Smooth muscle cell (in vitro differentiated cells): Measurements from ENCODE around the gene GLYR1. TPM values are rescaled to one million over a fixed set of nuclear protein-coding genes. Genes with fewer than 3 reads are reported as not detected.

Experiments
- DNase-seq: peaks from one replicate; lab custom pipeline; 2025; ENCODE audit not compliant: unreplicated experiment; lab: John Stamatoyannopoulos, UW
- H2AFZ ChIP-seq: fragments of 200-600 bp; sonication (generic); 2 replicates; pipeline ENCODE4 v1.6.0; 2016; ENCODE audit warnings: antibody characterized with exemption, low read depth, mild to moderate bottlenecking
- H3F3A ChIP-seq: fragments of 200-600 bp; sonication (generic); 2 replicates; pipeline ENCODE4 v1.6.0; 2017; ENCODE audit warnings: antibody characterized with exemption, low read depth
- H3K27ac ChIP-seq: fragments of 200-600 bp; sonication (generic); 2 replicates; pipeline ENCODE4 v1.5.1; 2016; ENCODE audit warnings: low read depth, mild to moderate bottlenecking
- H3K27me3 ChIP-seq: fragments of 200-600 bp; sonication (generic); 2 replicates; pipeline ENCODE4 v1.6.1; 2016; ENCODE audit warnings: low read depth, mild to moderate bottlenecking
- H3K36me3 ChIP-seq: fragments of 200-600 bp; sonication (generic); 2 replicates; pipeline ENCODE4 v1.5.1; 2016; ENCODE audit warnings: low read depth
- H3K4me1 ChIP-seq: fragments of 200-600 bp; sonication (generic); 2 replicates; pipeline ENCODE4 v1.5.1; 2016; ENCODE audit warnings: low read depth
- H3K4me2 ChIP-seq: fragments of 200-600 bp; sonication (generic); 2 replicates; pipeline ENCODE4 v1.6.0; 2016; ENCODE audit warnings: mild to moderate bottlenecking
- H3K4me3 ChIP-seq: fragments of 200-600 bp; sonication (generic); 2 replicates; pipeline ENCODE4 v1.5.1; 2016; ENCODE audit warnings: mild to moderate bottlenecking
- H3K79me2 ChIP-seq: fragments of 200-600 bp; sonication (generic); 2 replicates; pipeline ENCODE4 v1.6.0; 2016; ENCODE audit warnings: low read depth, mild to moderate bottlenecking
- H3K9ac ChIP-seq: fragments of 200-600 bp; sonication (generic); 2 replicates; pipeline ENCODE4 v1.6.0; 2016; ENCODE audit warnings: low read depth
- H3K9me3 ChIP-seq: fragments of 200-600 bp; sonication (generic); replicated peaks from 2 replicates; pipeline ENCODE4 v1.5.1; 2016; ENCODE audit warnings: low read depth
- H4K20me1 ChIP-seq: fragments of 200-600 bp; sonication (generic); 2 replicates; pipeline ENCODE4 v1.6.0; 2016; ENCODE audit warnings: low read depth
- WGBS: methylation state at CpG from one replicate; pipeline ENCODE4 v1.1.7; 2016; ENCODE audit warnings: low lambda C conversion rate; 5-methylcytosine and 5-hydroxymethylcytosine counted together
- polyA plus RNA-seq: library from polyadenylated mRNA; unstranded; fragments of >200 nt; fragmentation: Nextera tagmentation; extraction: Ambion mirVana; gene quantifications from 2 replicates; pipeline ENCODE4 v1.2.1, GENCODE V29; 2016
- total RNA-seq: library from RNA; depleted of rRNA; stranded (reverse); fragments of >200 nt; gene quantifications from 2 replicates; pipeline ENCODE4 v1.2.3, GENCODE V29; 2014
- TF ChIP-seq, protein P1 (sequence below): fragments of 200-600 bp; sonication (generic); IDR thresholded peaks from 2 replicates; pipeline ENCODE4 v1.5.1; 2017; ENCODE audit warnings: borderline replicate concordance, mild to moderate bottlenecking, antibody characterized with exemption; ENCODE audit not compliant: insufficient read depth, poor library complexity, severe bottlenecking

Gene GLYR1
- total and polyA plus RNA-seq, 2 experiments from 2014 or later: 26.4 to 28.9 TPM

DNA sequence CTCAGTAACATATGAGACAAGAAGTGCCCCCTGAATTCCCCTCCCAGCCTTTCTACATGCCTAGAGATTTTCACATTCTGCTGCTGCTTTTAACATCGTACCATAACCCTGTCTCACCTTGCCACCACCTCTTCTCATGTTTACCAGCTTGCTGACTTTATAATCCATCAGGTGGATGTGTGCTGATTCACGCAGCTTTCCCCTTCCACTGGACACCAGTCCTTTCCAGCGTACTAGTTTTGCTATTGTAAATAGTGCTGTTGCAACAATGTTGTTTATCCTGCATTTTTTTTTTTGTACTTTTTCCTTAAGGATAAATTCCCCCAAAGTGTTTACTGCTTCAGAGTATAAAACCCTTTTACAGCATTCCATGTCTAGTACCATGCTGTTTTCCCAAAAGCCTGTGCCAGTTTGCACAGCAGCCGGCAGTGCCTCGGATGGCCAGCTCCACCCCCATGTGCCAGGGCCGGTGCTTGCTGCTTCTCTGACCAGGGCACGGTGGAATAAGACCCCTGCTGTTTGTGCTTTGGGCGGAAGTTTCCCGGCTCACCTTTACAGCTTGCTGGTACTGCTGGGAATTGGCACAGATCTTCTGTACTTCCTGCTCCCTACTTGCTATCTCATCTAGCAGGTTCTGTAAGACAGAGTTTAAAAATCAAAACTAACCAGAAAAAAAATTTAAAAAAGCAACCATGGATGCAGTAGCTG is 41.5 kb upstream of the GLYR1 start:
- Histone ChIP-seq H3K9me3 (no peaks in the 10 kb centered on the region), H2AFZ (no peak overlapping the region), H4K20me1 (no peaks in the 10 kb centered on the region), H3K4me1 (no peaks in the 10 kb centered on the region), H3F3A (no peaks in the 10 kb centered on the region), H3K4me2 (no peak overlapping the region), H3K36me3 (no peaks in the 10 kb centered on the region), H3K4me3 (no peak overlapping the region), H3K27ac (no peak overlapping the region), H3K79me2 (no peaks in the 10 kb centered on the region), H3K27me3 (no peaks in the 10 kb centered on the region), H3K9ac (no peak overlapping the region)
- TF ChIP-seq, protein P1, sequence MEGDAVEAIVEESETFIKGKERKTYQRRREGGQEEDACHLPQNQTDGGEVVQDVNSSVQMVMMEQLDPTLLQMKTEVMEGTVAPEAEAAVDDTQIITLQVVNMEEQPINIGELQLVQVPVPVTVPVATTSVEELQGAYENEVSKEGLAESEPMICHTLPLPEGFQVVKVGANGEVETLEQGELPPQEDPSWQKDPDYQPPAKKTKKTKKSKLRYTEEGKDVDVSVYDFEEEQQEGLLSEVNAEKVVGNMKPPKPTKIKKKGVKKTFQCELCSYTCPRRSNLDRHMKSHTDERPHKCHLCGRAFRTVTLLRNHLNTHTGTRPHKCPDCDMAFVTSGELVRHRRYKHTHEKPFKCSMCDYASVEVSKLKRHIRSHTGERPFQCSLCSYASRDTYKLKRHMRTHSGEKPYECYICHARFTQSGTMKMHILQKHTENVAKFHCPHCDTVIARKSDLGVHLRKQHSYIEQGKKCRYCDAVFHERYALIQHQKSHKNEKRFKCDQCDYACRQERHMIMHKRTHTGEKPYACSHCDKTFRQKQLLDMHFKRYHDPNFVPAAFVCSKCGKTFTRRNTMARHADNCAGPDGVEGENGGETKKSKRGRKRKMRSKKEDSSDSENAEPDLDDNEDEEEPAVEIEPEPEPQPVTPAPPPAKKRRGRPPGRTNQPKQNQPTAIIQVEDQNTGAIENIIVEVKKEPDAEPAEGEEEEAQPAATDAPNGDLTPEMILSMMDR: no peak
- WGBS: 93% methylated on average over 9 of the region's 9 CpGs
- no peak for DNase-seq

DNA sequence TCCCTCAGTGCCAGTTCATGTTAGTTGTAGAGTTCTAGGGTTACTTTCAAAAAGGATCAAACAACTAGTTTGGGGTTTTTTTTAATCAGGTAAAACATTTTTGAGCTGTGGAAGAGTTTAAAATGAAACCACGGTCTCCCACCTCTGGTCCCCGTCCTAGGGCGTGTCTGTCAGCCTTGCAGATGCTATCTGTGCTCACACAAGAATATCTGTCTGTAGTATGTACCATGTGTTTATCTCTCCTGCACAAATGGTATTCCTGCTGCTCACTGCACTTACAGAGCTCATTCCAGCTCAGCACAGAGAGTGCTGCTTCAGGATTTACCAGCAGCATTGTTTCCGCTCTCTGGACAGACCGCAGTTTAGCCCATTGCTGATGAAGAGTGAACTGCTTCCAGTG is 39.1 kb upstream of the GLYR1 start:
- TF ChIP-seq, protein P1: no peak
- H2AFZ ChIP-seq: no peak overlapping the region
- H3K9me3 ChIP-seq: no peaks in the 10 kb centered on the region
- 95% methylated on average over 5 of the region's 5 CpGs for WGBS
- no peak for DNase-seq
- no peaks in the 10 kb centered on the region for H3K79me2 ChIP-seq
- no peak overlapping the region for H3K4me2 ChIP-seq
- H3K9ac ChIP-seq: no peak overlapping the region
- H4K20me1 ChIP-seq: peaks cover 16% of the 10 kb centered on the region
- H3K4me3 ChIP-seq: no peak overlapping the region
- no peaks in the 10 kb centered on the region for H3K27me3 ChIP-seq
- no peak overlapping the region for H3K27ac ChIP-seq
- H3K36me3 ChIP-seq: no peaks in the 10 kb centered on the region
- no peaks in the 10 kb centered on the region for H3K4me1 ChIP-seq
- H3F3A ChIP-seq: no peaks in the 10 kb centered on the region

DNA sequence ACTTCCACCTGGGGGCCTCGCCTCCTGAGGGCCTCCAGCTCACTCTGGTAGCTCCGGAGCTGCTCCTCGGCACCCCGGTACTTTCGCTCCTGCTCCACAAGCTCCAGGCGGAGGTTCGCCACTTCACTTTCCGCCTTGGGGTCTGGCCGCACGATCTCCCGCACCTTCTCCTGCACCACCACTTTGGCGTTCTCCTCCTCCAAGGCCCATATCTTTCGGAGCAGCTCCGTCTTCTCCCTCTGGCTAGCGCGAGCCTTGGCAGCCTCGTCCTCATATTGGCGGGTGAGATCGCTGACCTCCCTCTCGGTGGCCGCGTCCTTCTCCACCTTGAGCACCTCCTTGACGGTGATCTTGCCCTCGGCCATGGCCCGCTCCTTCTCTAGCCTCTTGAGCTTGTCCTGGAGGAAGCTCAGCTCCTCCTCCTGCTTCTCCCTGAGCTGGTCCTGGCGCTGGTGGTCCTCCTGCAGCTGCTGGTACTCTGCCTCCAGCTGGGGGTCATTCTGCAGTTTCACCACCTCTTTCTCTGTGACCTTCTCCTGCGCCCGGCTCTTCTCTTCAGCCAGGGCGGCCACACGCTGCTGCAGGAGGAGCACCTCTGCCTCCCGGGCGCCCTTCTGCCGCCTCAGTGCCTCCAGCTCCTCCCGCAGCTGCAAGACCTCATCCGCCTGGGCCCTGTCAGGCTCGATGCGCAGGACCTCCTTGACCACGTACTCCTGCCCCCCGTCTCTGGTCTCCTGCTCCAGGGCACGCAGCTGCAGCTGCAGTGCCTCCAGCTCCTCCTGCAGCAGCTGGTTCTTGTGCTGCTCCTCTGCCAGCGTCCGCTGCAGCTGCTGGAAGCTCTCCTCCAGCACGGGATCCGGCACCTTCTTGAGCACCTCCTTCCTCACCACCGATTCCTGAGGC is 38.1 kb upstream of the GLYR1 start:
- WGBS: 97% methylated on average over 45 of the region's 45 CpGs
- H3K4me3 ChIP-seq: no peak overlapping the region
- no peak overlapping the region for H3K27ac ChIP-seq
- no peaks in the 10 kb centered on the region for H3K9me3 ChIP-seq
- H3K79me2 ChIP-seq: no peaks in the 10 kb centered on the region
- no peak for DNase-seq
- H3K4me2 ChIP-seq: no peak overlapping the region
- H3K36me3 ChIP-seq: no peaks in the 10 kb centered on the region
- H3K4me1 ChIP-seq: no peaks in the 10 kb centered on the region
- no peaks in the 10 kb centered on the region for H3K27me3 ChIP-seq
- peaks cover 19% of the 10 kb centered on the region for H4K20me1 ChIP-seq
- TF ChIP-seq, protein P1: no peak
- H3F3A ChIP-seq: no peaks in the 10 kb centered on the region
- H2AFZ ChIP-seq: no peak overlapping the region
- H3K9ac ChIP-seq: no peak overlapping the region
